Activated naive CD4-positive, alpha-beta T cell treated with anti-CD3 and anti-CD28 coated beads, Interleukin-2, amount 50 U/mL, for 16 hours (primary cell): Measurements from ENCODE around the gene PDE4D.

ENCODE experiments used
- DNase-seq: peaks from one replicate; pipeline ENCODE4 v3.0.0-alpha.2; 2020

The PDE4D gene

DNA sequence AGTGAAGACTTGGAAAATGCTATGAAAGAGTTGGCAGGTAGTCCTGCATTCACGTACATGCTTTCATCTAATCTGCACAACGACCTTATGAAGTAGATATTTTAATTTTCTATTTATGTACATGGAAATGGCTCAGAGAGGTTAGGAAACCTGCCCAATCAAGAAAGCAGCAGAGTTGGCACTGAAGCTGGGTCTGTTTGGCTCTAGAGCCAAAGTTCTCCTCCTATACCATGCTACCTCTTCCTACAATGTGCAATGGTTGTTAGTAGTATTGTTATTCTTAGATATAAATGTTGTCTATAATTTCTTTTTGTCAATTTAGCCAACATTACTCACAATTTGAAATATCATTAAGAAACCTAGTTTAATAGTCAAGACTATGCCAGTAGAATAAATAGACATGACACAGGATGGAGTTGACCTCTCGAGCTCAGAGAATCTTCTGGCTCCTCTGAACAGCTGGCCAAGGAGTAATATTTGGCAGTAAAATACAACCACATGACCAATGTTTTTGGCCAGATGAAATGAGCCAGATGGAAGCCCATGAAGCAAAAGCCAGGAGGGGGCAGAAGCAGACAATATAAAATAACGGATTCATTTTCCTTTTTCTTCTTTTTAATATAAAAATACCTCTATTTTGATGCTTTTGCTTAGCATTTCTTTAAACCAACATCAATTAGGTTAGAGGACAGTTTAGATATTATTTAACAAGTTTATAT lies 542.3 kb downstream of the PDE4D start:
- DNase-seq, result no peak

DNA sequence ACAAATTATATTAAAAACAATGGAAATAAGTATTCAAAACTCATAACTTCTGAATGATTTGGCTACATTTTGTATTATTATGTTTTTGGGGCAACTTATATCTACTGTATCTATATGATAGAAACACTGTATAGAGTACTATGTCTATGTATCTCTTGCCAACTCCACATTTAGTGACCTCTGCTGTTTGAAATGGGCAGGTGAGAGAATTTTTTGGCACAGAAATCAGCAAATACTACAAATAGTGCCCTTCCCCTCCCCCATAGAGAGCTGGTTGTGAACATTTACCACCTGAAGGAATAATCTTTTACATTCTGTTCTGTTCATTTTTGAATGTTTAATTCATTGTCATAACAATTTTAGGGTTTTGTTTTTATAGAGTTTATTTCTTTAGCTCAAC lies 545.3 kb downstream of the PDE4D start:
- DNase-seq, result no peak

DNA sequence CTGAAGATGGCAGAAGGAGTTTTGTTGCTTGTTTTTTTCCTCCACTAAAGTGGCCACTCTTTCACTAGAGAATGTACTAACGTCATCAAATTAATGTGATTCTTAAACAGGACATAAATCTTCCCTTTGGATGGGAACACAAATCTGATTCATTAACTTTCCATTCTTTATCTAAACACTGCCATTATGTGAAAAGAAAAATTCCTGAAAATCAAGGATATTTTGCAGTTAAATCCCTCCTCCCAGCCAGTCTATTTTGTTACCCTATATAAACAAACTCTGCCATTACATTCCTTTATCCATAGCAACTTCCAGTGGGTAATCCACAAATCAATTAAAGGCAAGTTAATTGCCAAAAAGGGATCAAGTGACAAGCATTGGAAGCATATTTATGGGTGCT lies 546.5 kb downstream of the PDE4D start:
- DNase-seq, result no peak

DNA sequence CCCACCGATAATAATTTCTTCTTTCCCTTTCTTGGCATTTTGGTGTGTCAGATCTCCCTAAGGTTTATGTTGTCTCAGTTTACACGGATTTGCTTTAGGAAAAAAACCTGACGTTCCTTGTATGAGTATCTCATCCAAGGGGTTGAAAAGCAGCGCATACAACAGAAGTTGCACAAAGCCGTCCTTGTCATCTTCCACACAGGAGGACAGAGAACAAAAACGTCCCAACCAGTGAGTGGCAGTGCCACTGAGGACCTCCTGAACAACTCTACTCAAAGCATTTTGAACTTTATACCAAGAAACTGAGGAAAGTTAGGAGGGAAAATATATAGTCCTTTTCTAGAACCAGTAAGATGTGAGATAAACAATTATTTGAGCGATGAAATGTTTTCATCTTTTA lies 547.0 kb downstream of the PDE4D start:
- no peak for DNase-seq

DNA sequence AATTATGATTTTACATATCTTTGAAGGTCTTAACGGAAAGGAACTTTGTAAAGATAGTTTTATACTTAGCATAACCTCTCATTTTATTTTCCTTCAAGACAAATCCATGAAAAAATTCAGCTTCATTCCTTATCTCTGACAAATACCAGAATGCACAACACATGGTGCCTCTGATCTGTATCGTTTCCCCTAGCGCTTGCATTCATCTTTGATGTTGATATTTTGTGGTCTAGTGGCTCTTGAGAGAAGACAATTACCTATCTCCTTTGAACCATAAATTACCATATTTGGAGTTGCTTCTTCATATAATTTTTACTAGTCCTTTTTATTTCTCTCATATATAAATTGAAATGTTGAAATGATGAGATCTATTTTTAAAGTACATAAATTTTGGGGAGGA lies 551.3 kb downstream of the PDE4D start:
- no peak for DNase-seq

DNA sequence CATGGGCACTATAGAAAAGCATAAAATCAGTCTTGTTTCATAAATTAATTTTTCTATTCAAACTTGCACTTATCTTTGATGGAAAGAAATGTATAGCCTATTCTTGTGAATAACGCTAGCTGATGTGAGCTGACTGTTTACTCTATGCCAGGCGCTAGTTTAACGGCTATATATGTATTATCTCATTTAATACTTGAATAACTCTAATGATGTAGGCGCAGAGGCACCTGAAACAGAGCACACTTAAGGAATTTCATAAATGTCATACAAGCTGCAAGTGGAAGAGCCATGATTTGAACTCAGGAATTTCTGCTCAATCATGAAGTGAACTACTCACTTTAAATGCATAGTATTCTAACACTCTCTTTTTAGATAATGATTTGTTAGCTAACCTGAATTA lies 551.8 kb downstream of the PDE4D start:
- DNase-seq, result no peak

DNA sequence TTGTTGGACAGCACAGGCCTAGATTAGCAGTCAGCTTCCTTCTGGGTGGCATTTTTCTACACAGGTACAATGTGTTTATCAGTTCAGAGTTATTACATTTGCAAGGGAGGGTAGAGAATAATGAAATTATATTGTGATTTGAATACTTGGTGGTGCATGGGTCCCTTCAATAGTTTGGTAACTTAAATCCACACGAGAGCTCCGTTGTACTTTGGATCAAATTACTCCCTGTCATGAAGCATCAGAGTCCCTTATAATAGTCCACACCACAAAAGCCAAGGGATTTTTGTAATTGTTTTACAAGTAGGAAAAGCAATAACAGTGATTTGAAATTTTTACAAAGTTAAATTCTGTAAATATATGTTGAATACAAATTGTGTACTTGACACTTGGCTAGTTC lies 552.4 kb downstream of the PDE4D start:
- no peak for DNase-seq

DNA sequence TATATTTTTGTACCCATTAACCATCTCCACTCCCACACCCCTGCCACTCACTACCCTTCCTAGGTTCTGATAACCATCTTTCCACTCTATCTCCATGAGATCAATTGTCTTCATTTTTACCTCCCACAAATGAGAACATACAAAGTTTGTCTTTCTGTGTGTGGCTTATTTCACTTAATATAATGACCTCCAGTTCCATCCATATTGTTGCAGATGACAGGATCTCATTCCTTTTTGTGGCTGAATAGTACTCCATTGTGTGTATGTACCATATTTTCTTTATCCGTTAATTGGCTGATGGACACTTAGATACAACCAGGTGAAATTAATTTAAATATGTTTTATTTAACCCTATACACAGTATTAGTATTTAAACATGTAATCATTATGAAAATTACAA lies 552.9 kb downstream of the PDE4D start:
- no peak for DNase-seq

DNA sequence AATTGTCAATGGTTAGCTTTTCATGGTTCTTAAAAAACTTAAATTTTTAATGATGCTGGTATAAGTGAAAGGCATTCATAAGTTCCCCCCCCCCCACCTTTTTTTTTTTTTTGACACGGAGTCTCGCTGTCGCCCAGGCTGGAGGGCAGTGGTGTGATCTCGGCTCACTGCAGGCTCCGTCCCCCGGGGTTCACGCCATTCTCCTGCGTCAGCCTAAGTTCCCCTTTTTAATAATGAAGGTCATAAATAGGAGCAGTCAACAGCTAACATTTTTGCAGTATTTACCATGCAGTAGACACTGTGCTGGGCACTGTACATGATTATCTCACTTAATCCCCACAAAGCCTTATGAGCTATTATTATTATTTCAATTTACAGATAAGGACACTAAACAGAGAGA lies 556.3 kb downstream of the PDE4D start:
- DNase-seq, result no peak

DNA sequence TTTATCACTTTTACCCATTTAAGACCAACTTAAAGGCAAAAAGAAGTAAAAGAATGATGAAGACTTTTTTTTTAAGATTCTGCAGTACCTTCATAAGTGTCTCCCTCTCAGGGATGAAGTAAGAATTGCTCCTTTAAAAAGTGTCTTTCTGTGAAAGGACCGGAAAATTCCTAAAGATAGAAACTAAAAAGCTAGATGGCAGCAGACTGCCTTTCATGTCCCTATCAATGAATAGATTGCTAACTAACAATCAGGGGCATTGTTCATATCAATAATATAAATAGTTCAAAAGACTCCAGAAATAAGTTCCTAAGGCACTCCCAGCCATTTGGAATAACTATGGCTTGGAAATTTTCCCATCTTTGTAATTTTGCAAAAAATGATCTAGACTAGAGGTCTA lies 558.0 kb downstream of the PDE4D start:
- DNase-seq, result no peak

DNA sequence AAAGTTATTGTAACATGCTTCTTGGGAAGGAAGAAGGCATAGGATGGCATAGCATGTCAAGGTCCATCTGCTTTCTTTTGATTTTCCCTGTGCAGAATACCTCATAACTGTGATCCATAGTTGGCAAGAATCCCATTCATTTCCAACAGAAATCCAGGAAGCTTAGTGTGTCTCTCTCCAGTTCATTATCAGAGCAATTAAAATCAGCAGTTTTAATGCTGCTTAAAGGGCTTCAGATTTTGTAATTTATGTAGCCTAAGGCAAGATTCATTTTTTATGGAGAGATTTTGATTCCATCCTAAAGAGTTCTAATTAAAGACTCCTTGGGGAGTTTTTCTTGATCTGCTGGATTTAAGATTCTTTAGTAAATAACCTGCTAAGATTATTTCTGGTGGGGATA lies 560.1 kb downstream of the PDE4D start:
- DNase-seq, result no peak

DNA sequence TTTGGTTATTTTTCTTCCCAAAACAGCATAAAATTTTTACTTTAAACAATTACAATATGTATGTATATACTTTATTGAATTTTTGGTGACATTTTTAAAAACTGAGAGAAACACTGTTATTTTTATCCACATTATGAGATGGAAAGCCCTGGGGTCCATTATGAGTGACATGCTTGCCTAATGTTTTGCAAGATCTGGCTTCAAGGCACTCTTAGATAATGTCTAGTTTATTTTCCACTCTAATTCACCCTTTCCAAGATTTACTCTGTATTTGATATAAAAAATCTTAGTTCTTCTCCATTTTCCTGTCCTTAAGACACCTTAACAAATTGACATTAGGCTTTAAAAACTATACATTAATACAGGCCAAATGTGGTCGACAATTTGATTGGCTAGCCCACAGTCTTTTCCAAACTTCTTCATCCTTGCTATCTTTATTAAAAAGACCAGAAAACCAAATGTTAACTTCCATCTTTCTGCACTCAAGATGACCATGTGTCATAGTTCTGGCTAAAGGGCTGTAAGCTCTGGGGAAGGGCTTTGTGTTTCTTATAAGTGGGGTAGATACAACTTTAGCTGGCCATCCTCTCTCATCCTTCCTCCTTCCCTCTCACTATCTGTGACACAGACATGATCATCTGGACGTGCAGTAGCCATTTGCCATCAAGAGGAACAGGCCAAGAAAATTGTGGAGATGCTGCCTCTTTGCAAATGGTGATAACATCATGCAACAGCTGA lies 561.1 kb downstream of the PDE4D start:
- no peak for DNase-seq

DNA sequence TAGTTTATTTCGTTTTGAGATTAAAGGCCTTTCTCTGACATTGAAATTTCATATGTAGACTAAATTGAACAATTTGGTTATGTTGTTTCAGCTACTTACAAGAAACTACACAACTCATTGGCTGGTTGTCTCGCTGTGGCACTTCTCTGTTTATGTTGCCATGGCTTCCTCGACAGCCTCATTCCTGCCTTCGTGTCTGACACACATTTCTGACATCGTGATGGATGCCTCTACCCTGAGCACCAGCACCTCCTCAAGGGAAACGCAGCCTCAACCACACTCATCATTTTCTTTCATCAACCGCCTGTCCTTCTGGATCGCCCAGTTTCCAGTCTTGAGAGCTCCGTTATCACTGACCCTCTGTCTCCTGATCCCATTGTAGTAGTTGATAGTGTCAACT lies 562.8 kb downstream of the PDE4D start:
- no peak for DNase-seq

DNA sequence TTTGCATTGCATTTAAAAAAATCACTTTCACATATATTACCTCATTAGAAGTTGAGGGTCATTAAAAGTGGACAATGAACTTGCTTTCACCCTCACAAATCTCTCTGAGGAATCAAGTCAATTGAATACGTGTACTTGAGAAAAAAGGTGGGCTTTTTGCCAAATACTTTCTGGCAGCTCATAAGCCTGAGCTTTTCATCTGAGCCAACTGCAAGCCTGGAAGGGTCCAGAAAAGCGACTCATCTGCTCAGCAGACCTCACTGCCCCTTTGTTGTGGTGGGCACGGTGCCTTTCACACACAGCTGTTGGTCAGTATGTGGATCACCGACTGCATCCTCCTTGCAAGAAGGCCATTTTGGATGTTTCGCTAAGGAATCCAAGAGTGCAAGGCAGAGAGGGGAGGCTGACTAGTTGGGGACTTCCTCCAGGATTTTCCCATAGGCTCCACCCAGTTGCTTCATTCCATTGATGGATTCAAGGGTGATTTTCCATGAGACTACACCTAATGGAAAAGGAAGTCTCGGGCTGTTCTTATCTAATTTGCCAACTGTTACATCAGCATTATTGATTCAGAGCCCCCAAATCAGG lies 564.7 kb downstream of the PDE4D start:
- DNase-seq, result no peak

DNA sequence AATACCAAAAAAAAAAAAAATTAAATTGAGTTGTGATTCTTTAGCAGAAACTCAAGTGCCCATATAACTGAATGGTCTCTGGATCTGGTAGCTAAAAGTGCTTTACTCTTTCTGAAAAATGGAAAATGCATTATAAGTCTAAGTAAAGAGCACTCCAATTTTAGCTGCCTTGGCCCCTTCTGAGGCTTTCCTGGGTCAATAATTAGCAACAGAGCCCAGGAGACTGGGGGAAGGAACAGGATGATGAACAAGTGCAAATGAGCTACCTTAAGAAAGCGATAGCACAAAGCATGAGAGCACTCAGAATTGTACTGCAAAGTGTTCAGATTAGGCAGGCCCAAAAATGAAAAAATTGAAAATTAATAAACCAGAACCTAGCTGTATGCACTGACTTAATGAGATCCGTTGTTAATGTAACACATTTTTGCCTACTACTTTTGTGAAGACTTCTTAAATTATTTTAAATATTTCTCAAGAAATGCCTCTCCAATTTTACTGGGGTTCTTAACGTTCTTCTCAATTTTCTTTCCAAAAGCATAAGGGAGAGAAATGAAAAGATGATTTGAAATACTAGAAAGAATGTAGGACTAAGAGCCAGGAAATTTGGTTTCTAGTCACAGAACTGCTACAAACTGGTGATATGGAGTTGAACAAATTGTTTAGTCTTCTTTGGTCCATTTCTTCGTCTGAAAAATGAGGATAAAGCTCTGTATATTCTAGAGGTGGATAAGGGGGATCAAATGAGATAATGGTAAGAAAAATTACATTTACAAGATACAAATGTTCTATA lies 566.1 kb downstream of the PDE4D start:
- DNase-seq, result no peak

DNA sequence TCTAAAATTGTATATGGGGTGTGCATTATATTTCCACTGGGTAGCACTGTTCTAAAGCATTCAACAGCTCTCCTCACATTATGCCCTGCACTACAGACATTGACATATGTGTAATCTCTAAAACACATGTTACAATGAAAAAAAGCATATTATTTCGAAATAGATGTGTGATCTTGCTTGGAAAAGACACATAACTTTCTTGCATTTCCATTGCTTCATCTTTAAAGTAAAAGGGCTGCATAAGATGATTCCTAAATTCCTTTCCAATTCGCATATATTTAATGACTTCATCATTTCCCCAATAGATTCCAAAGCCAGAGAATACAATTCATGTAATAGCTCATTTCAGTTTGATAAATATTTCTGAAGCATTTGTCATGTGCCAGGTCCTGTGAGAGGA lies 566.9 kb downstream of the PDE4D start:
- DNase-seq, result no peak

DNA sequence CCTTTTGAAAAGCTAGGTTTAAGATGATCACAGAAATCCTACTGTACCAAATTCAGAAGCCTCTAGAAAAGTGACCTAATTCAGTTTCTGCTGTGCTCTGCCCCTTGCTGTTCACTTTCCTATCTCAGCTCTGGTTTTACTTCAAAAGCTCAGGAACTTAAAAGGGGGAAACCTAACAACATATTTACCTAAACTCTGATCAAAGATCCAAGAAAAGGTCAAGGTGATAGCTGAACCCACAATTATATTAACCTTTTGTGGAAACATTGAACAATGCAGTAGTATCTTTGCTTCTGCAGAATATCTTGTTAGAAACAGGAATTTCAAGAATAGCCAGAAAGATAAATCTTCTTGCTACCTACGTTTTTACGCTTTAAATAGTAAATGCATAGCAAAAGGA lies 568.5 kb downstream of the PDE4D start:
- no peak for DNase-seq

DNA sequence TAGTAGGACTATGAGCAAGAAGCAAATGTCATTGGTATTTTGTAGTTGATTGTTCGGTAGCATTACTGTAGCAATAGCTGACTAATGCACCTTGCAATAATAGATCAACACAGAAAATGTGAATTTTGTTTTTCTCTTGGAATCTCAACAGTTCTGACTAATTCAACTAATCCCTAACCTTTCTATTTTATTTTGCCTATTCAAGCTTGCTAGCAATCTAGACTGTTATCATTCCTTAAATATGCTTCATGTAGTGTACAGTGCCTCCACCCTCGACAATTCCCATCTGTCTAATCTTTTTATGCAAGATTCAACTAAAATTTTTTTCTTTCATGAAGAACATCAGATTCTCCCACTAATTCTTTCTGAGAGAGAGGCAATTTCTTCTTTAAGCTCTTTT lies 570.6 kb downstream of the PDE4D start:
- DNase-seq, result no peak

DNA sequence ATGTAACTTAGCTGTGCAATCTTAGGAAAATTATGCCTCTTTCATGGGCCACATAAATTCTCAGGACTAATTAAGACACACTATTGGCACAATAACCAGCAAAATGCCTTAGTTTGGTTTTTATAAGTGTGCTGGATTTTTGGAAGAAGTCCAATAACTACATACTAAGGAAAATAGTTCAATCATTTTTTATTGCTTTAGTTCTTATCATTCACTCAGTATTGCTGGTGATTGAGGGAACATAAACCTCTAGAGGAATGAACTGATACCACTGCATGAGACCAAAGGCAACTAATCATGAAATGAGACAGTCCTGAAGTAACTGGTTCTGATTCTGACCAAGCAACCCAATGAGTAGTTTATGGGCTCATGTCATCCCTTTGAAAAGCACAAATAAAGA lies 571.5 kb downstream of the PDE4D start:
- no peak for DNase-seq

DNA sequence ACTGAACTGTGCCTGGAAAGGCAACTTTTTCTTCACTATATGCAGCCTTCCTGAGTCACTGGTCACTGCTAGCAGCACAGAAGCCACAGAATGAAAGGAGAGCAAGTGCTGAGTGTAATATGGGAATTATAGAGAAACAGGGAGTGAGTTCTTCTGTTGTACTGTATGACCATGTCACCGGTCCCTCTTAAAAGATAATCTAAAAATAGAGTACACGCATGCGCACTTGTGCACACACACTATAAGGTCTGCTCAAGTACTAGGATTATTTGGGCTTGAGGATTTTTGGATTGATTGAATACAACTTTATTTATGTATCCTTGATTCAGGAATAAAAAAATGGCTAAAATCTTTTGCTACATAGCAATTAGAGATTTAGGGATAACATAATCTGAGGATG lies 571.9 kb downstream of the PDE4D start:
- no peak for DNase-seq

DNA sequence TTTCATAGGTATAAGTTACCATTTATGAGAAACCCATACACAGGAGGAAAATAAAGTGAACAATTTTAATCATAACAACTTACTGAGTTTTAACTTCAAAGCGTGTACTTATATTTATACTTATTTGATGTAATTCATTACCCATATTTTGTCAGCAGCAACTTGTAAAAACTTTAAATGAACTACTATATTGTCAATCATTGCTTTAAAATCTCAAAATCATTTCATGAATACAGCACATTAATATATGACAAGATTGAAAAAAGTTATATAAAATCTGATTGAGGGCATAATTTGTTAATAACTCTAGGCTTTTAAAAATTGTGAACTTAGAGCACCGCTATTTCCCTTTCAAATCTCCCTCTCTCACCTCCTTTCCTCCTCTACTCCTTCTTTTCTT lies 573.1 kb downstream of the PDE4D start:
- DNase-seq, result no peak

DNA sequence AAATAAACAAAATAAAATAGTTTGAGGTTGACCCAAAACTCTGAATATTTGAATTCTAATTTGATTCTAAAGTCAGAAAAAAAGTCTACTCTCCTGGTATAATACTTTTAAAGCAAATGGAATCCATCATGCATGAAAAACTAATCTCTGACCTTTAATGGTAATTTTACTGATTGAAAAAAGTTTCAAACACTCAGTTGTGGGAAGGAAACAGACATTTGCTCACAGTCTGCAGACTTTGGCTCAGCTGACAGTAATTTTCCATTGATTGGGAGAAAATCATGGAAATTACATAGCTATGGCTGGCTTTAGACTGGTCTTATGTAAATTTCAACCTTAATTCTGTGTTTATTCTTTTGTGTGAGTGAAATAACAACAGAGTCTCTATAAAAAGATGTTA lies 574.3 kb downstream of the PDE4D start:
- no peak for DNase-seq

DNA sequence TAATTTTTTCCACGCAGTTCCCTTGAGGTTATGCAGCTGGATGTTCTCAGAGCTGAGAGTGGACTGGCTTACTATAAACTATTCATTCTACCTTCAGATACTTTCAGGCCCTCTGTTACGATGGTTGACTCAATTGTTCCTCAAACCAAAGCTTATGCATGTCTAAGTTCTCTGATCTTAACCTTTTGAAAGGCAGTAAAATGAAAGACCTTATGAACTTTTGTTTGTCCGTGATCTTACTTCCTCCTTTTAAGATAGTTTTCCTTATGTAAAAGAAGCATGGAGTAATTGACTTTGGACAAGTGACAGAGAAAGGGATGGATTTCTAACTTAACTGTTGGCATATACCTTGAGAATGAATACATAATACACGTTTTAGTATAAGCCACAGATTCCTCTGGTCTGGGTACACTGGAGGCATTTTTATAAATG lies 575.7 kb downstream of the PDE4D start:
- no peak for DNase-seq
